Neural progenitor cell (in vitro differentiated cells): ENCODE results near the gene ELFN1. TPM values are rescaled to one million over a fixed set of nuclear protein-coding genes. Genes with fewer than 3 reads are reported as not detected.
A peak's percentile ranks its signal among the peaks of the same experiment; 100 is the strongest.

Experiments used
- DNase-seq: peaks from one replicate; pipeline ENCODE4 v3.0.0-alpha.2; 2016; ENCODE audit warnings: low spot score
- H2AFZ ChIP-seq: fragments of 200-600 bp; sonication (generic); replicated peaks from 2 replicates; pipeline ENCODE4 v1.6.1; 2016; ENCODE audit warnings: antibody characterized with exemption
- H3F3A ChIP-seq: fragments of 200-600 bp; sonication (generic); 2 replicates; pipeline ENCODE4 v1.6.1; 2016; ENCODE audit warnings: antibody characterized with exemption, low read depth
- H3K27ac ChIP-seq: fragments of 200-600 bp; sonication (generic); 2 replicates; pipeline ENCODE4 v1.5.1; 2016; ENCODE audit warnings: mild to moderate bottlenecking
- H3K27me3 ChIP-seq: fragments of 200-600 bp; sonication (generic); 2 replicates; pipeline ENCODE4 v1.6.1; 2016; ENCODE audit warnings: mild to moderate bottlenecking, moderate library complexity
- H3K36me3 ChIP-seq: fragments of 200-600 bp; sonication (generic); 2 replicates; pipeline ENCODE4 v1.5.1; 2016
- H3K4me1 ChIP-seq: fragments of 200-600 bp; sonication (generic); 2 replicates; pipeline ENCODE4 v1.6.1; 2016; ENCODE audit warnings: mixed run types
- H3K4me2 ChIP-seq: fragments of 200-600 bp; sonication (generic); 2 replicates; pipeline ENCODE4 v1.6.1; 2016
- H3K4me3 ChIP-seq: fragments of 200-600 bp; sonication (generic); 2 replicates; pipeline ENCODE4 v1.5.1; 2016
- H3K79me2 ChIP-seq: fragments of 200-600 bp; sonication (generic); 2 replicates; pipeline ENCODE4 v1.6.1; 2016; ENCODE audit warnings: low read depth
- H3K9ac ChIP-seq: fragments of 200-600 bp; sonication (generic); 2 replicates; pipeline ENCODE4 v1.6.1; 2016
- H3K9me3 ChIP-seq: fragments of 200-600 bp; sonication (generic); 2 replicates; pipeline ENCODE4 v1.5.1; 2016; ENCODE audit warnings: low read depth
- H4K20me1 ChIP-seq: fragments of 200-600 bp; sonication (generic); 2 replicates; pipeline ENCODE4 v1.6.1; 2016; ENCODE audit warnings: low read depth
- H3K27ac Mint-ChIP-seq: 3 replicates; pipeline ENCODE4 v1.8.0; 2021; ENCODE audit warnings: mixed read lengths
- H3K27me3 Mint-ChIP-seq: 2 replicates; pipeline ENCODE4 v1.8.0; 2022; ENCODE audit warnings: low read depth, mild to moderate bottlenecking, inconsistent platforms, moderate library complexity, mixed read lengths; ENCODE audit not compliant: insufficient read depth
- H3K36me3 Mint-ChIP-seq: 3 replicates; pipeline ENCODE4 v1.8.0; 2021; ENCODE audit warnings: mixed read lengths
- H3K4me1 Mint-ChIP-seq: 3 replicates; pipeline ENCODE4 v1.8.0; 2021; ENCODE audit warnings: mixed read lengths
- H3K4me3 Mint-ChIP-seq: 3 replicates; pipeline ENCODE4 v1.8.0; 2021; ENCODE audit warnings: mild to moderate bottlenecking, moderate library complexity, mixed read lengths
- H3K9me3 Mint-ChIP-seq: 3 replicates; pipeline ENCODE4 v1.8.0; 2020; ENCODE audit warnings: mixed read lengths
- CTCF ChIP-seq: fragments of 200-600 bp; sonication (generic); IDR thresholded peaks from 2 replicates; pipeline ENCODE4 v1.5.1; 2017; ENCODE audit warnings: antibody characterized with exemption, mild to moderate bottlenecking
- EZH2 ChIP-seq: fragments of 200-600 bp; sonication (generic); IDR thresholded peaks from 2 replicates; pipeline ENCODE4 v1.6.1; 2017; ENCODE audit warnings: antibody characterized with exemption, mild to moderate bottlenecking, moderate library complexity
- EZH2phosphoT487 ChIP-seq: fragments of 200-600 bp; sonication (generic); IDR thresholded peaks from 2 replicates; pipeline ENCODE4 v1.6.1; 2017; ENCODE audit warnings: antibody characterized with exemption
- total RNA-seq: library from RNA; depleted of rRNA; stranded (reverse); fragments of >200 nt; gene quantifications from 2 replicates; pipeline ENCODE4 v1.2.3, GENCODE V29; 2015; ENCODE audit warnings: low replicate concordance

ELFN1 gene
- total RNA-seq, 1 donor from 2014 or later, result 2.2 TPM

DNA sequence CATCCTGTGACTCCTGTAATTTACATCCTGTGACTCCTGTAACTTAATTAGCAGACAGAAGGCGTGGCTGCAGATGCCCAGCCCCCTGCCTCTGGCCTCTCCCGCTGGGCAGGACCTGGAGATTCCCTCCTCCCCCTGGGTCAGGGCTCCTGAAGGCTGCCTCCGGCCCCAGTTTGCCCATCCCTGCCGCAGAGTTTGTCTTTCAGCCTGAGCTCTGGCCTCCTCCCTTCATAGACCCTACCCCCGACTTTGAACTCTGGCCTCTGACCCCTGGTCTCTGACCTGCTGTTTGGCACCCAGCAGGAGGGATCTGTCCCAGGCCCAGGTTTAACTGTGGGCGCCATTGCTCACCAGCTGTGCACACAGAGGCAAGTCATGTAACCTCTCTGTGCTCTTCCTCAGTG is 45.6 kb downstream of the ELFN1 start:
- Histone ChIP-seq H3K36me3 (no peaks in the 10 kb centered on the region), H3K79me2 (no peaks in the 10 kb centered on the region), H2AFZ (no peak overlapping the region), H3K4me2 (no peak overlapping the region), H3K9ac (no peak overlapping the region), H3F3A (peaks cover 15% of the 10 kb centered on the region), H3K27me3 (no peaks in the 10 kb centered on the region), H3K9me3 (no peaks in the 10 kb centered on the region), H3K4me1 (peaks cover 14% of the 10 kb centered on the region), H3K4me3 (no peak overlapping the region), H3K27ac (no peak overlapping the region), H4K20me1 (peaks cover 54% of the 10 kb centered on the region)
- peaks cover 39% of the 10 kb centered on the region for H3K4me1 Mint-ChIP-seq
- H3K9me3 Mint-ChIP-seq, result no peaks in the 10 kb centered on the region
- TF ChIP-seq CTCF (no peak), EZH2 (no peak), EZH2phosphoT487 (no peak)
- H3K27ac Mint-ChIP-seq, result no peak overlapping the region
- H3K36me3 Mint-ChIP-seq, result peaks cover under 1% of the 10 kb centered on the region
- H3K4me3 Mint-ChIP-seq, result no peak overlapping the region
- DNase-seq, result no peak
- peaks cover 9% of the 10 kb centered on the region for H3K27me3 Mint-ChIP-seq

GRCh38 chr7:1716263-1717094 is 46.4 kb downstream of the ELFN1 start:
- H3K27ac Mint-ChIP-seq, result peak overlapping the region; percentile 53
- TF ChIP-seq EZH2phosphoT487 (no peak), CTCF (no peak), EZH2 (no peak)

DNA sequence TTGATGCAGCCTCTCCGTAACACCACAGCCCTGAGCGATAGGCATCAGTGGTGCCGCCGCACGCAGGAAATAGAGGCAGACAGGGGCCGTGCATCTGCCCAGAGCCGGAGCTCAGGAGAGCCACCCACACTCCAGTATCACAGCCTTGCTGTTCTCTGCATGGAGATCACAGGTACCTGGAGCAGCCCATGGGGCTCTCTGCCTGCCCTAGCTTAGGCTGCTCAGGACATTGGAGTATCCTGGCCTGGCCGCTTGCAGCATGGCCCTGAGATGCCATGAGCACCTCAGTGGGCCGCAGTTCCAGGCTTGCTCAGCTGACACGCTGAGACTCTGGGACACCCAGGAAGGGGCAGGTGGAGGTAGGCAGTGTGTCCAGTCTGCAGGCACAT is 47.0 kb downstream of the ELFN1 start:
- TF ChIP-seq EZH2phosphoT487 (no peak), CTCF (no peak), EZH2 (no peak)
- no peak overlapping the region for H3K4me3 ChIP-seq
- H3K27me3 ChIP-seq, result no peaks in the 10 kb centered on the region
- no peaks in the 10 kb centered on the region for H3K36me3 ChIP-seq
- H2AFZ ChIP-seq, result no peak overlapping the region
- H3K4me3 Mint-ChIP-seq, result no peak overlapping the region
- peaks cover 14% of the 10 kb centered on the region for H3K4me1 ChIP-seq
- H4K20me1 ChIP-seq, result peaks cover 54% of the 10 kb centered on the region
- H3K79me2 ChIP-seq, result no peaks in the 10 kb centered on the region
- H3K9me3 Mint-ChIP-seq, result no peaks in the 10 kb centered on the region
- H3K4me1 Mint-ChIP-seq, result peaks cover 43% of the 10 kb centered on the region
- DNase-seq, result no peak
- no peaks in the 10 kb centered on the region for H3K36me3 Mint-ChIP-seq
- no peak overlapping the region for H3K27ac Mint-ChIP-seq
- H3K4me2 ChIP-seq, result no peak overlapping the region
- H3K27ac ChIP-seq, result no peak overlapping the region
- H3F3A ChIP-seq, result peaks cover 15% of the 10 kb centered on the region
- H3K9ac ChIP-seq, result no peak overlapping the region
- H3K27me3 Mint-ChIP-seq, result peaks cover 11% of the 10 kb centered on the region
- no peaks in the 10 kb centered on the region for H3K9me3 ChIP-seq

More at GRCh38 chr7:1716263-1717094, 46.4 kb downstream of the ELFN1 start:
- Histone ChIP-seq H2AFZ (no peak overlapping the region), H3K9ac (no peak overlapping the region), H4K20me1 (peaks cover 54% of the 10 kb centered on the region), H3F3A (peaks cover 15% of the 10 kb centered on the region), H3K4me1 (peaks cover 14% of the 10 kb centered on the region), H3K27me3 (no peaks in the 10 kb centered on the region), H3K36me3 (no peaks in the 10 kb centered on the region), H3K27ac (no peak overlapping the region), H3K4me2 (no peak overlapping the region), H3K4me3 (no peak overlapping the region), H3K9me3 (no peaks in the 10 kb centered on the region), H3K79me2 (no peaks in the 10 kb centered on the region)
- Mint-ChIP-seq H3K27me3 (peaks cover 11% of the 10 kb centered on the region), H3K4me3 (peak overlapping the region; percentile 43), H3K36me3 (no peaks in the 10 kb centered on the region), H3K4me1 (peaks cover 43% of the 10 kb centered on the region), H3K9me3 (no peaks in the 10 kb centered on the region)
- no peak for DNase-seq
